ENCODE data around the gene FAM228A.
"Not testable (repeated sequence)": the region's sequence is repeated elsewhere in the genome, so short reads cannot be mapped to it uniquely, and the experiment has no call there.

FAM228A gene

GRCh38 chr2:24191156-24191555 is 16.3 kb downstream of the FAM228A start:
- no peak for DNase-seq (ENCODE audit: low read depth)

- no peak for DNase-seq (ENCODE audit: low read depth)
Observed at GRCh38 chr2:24191848-24192247, 17.0 kb downstream of the FAM228A start.

- not testable (repeated sequence) for DNase-seq (ENCODE audit: low read depth)
Observed at GRCh38 chr2:24197213-24197612, 22.4 kb downstream of the FAM228A start.

GRCh38 chr2:24199968-24200590 is 25.2 kb downstream of the FAM228A start:
- DNase-seq (ENCODE audit: low read depth) = no peak

GRCh38 chr2:24200799-24201198 is 25.9 kb downstream of the FAM228A start:
- DNase-seq (ENCODE audit: low read depth) = no peak

- no peak for DNase-seq (ENCODE audit: low read depth)
Observed at GRCh38 chr2:24203029-24203786, 28.4 kb downstream of the FAM228A start.

- no peak for DNase-seq (ENCODE audit: low read depth)
Observed at GRCh38 chr2:24203787-24204150, 28.9 kb downstream of the FAM228A start.

- DNase-seq (ENCODE audit: low read depth) = no peak
Observed at GRCh38 chr2:24204505-24204904, 29.7 kb downstream of the FAM228A start.

- DNase-seq (ENCODE audit: low read depth) = no peak
Observed at GRCh38 chr2:24205131-24205530, 30.3 kb downstream of the FAM228A start.

- no peak for DNase-seq (ENCODE audit: low read depth)
Observed at GRCh38 chr2:24206242-24206641, 31.4 kb downstream of the FAM228A start.

GRCh38 chr2:24206714-24207113 is 31.9 kb downstream of the FAM228A start:
- no peak for DNase-seq (ENCODE audit: low read depth)

- no peak for DNase-seq (ENCODE audit: low read depth)
Observed at GRCh38 chr2:24207359-24207758, 32.5 kb downstream of the FAM228A start.

- no peak for DNase-seq (ENCODE audit: low read depth)
Observed at GRCh38 chr2:24208490-24208889, 33.6 kb downstream of the FAM228A start.

- no peak for DNase-seq (ENCODE audit: low read depth)
Observed at GRCh38 chr2:24209389-24210105, 34.7 kb downstream of the FAM228A start.

GRCh38 chr2:24210106-24210455 is 35.2 kb downstream of the FAM228A start:
- DNase-seq (ENCODE audit: low read depth) = no peak

GRCh38 chr2:24210723-24211122 is 35.9 kb downstream of the FAM228A start:
- no peak for DNase-seq (ENCODE audit: low read depth)

GRCh38 chr2:24211408-24211807 is 36.6 kb downstream of the FAM228A start:
- DNase-seq (ENCODE audit: low read depth) = no peak

GRCh38 chr2:24214880-24215279 is 40.0 kb downstream of the FAM228A start:
- DNase-seq (ENCODE audit: low read depth) = no peak

GRCh38 chr2:24220554-24221291 is 45.9 kb downstream of the FAM228A start:
- DNase-seq (ENCODE audit: low read depth) = no peak

GRCh38 chr2:24221343-24222050 is 46.6 kb downstream of the FAM228A start:
- DNase-seq (ENCODE audit: low read depth) = no peak

- DNase-seq (ENCODE audit: low read depth) = no peak
Observed at GRCh38 chr2:24222946-24223345, 48.1 kb downstream of the FAM228A start.

Measured in CMK (cell line).